ENCODE results near the gene ULBP2.
A peak's percentile ranks its signal among the peaks of the same experiment; 100 is the strongest.
"Not testable (repeated sequence)": the region's sequence is repeated elsewhere in the genome, so short reads cannot be mapped to it uniquely, and the experiment has no call there.

Gene ULBP2

DNA sequence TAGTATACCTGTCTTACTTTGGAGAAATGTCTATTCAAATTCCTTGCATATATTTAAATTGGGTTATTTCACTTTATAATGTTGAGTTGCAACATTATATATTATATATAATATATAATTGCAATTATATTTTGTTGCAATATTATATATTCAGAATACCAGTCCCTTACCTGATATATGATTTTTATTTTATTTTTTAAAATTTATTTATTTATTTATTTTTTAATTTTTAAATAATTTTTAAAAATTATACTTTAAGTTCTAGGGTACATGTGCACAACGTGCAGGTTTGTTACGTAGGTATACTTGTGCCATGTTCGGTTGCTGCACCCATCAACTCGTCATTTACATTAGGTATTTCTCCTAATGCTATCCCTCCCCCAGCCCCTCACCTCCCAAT lies 14.8 kb upstream of the ULBP2 start:
- not testable (repeated sequence) for DNase-seq (ENCODE audit: low read depth)

DNA sequence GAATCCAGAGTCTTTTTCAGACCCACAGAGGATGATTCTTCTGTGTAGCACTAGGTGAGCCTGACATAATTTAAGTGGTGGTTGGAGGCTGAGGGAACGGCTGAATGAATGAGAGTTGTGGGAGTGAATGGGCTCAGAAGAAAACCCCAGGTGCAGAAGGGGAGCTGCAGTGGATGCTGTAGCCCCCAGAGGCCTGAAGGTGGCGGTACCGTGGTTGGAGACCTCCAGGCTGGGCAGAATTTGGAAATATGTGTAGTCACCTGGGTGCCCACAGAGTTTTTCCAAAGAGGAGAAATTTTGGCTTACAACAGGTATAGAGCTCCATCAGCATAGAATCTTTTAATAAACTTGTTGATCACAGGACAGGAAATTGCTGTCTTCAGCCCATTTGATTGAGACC lies 12.4 kb upstream of the ULBP2 start:
- DNase-seq (ENCODE audit: low read depth), result no peak

DNA sequence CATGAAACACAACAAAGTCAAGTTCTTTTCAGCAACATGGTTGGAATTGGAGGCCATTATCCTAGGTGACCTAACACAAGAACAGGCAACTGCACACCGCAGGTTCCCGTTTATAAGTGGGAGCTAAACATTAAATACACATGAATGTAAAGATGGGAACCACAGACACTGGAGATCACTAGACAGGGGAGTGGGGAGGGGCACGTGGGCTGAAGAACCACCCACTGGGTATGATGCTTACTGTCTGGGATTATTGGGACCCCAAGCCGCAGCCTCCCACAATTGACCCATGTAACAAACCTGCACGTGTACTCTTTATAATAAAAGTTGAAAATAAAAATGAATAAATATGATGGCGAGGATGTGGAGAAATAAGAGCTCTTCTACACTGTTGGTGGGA lies 10.3 kb upstream of the ULBP2 start:
- DNase-seq (ENCODE audit: low read depth), result no peak

DNA sequence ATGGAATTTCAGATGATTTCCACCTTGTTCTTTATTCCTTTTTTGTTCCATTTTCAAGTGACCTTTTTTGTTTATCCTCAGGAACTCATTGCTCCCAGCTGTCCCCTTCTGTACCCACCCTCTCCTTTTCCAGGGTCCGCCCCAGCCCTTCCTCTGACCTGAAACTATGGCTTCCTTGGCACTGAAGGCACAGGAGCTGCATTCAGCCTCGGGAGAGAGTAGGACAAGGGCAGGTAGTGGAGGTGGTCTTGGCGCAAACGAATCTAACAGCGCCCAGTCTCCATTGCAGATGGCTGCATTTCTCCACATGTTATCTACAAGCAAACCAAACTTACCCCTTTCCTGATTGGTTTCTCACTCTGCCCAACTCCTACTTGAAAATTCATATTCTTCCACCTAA lies 8.8 kb upstream of the ULBP2 start:
- DNase-seq (ENCODE audit: low read depth), result no peak

DNA sequence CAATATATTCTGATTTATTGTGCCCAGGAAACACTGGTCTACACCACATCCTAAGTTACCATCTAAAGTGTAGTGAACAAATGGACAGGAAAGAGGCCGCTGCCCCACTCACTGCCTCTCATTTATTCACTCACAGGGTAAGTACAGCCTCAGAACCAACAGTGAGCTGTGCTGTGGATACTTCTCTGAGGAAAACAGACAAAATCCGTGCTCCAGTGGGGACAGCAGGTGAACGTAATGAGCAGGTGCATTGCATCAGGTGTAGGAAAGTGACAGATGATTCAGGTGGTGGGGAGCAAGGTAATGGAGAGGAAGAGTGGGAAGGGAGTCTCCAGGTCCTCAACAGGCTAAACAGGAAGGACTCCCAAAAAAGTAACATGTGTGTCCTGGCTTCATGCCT lies 8.4 kb upstream of the ULBP2 start:
- DNase-seq (ENCODE audit: low read depth), result no peak

DNA sequence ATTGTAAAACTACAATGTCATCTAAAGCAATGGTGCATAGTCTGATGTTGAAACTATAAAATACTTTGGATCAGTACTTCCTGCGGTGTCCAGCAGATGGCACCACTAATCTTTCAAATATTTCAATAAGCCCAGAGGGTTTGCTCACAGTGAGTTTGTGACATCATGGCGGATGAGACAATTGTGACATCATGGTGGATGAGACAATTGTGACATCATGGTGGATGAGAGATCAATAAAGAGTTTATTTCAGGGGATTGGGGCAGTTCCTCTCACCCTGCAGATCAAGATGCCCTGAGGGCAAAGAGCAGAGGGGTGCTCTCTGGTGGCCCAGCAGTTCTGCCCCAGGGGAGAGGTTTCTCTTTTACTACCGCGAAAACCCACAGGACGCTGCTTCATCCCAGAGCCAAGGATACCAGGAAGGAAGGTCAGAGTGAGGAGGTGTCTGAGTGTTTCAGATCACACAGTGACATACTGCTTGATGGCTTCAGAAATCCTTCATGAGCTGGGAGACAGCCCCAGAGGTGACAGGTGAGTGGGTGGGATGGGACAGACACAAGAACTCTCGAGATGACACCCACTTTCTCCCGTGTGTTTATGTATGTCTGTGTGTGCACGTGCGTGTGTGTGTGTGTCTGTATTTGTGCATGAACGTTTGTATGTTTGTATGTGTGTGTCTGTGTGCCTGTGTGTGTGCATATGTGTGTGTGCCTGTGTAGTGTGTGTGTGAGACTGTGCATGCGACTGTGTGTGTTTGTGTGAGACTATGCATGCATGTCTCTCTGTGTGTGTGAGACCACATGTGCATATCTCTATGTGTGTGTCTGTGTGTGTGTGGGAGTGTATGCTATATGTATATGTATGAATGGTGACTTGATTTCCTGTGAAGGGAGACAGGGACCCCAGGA lies 7.3 kb upstream of the ULBP2 start:
- peak; percentile 64 for DNase-seq (ENCODE audit: low read depth)

- no peak for DNase-seq (ENCODE audit: low read depth)
Observed at GRCh38 chr6:149935246-149935645, 6.6 kb upstream of the ULBP2 start.

GRCh38 chr6:149935668-149936067 lies 6.1 kb upstream of the ULBP2 start:
- no peak for DNase-seq (ENCODE audit: low read depth)

DNA sequence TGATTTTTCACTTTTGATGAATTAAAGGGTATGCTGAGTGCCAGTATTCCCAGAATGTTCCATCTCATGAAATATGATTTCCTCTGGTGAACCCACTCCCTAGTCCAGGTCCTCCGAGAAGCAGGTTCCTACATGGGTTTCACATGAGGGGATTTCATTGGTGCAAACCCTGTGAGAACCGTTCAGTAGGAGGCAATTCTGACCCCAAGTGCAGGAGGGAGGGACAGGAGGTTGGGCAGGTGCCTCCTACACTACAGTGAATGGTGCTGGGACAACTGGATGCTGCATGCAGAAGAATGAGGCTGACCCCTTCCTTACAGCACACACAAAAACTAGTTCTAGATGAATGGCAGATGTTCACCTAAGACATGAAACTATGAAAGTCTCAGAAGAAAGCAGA lies 5.1 kb upstream of the ULBP2 start:
- no peak for DNase-seq (ENCODE audit: low read depth)

GRCh38 chr6:149938013-149938570 lies 3.7 kb upstream of the ULBP2 start:
- DNase-seq (ENCODE audit: low read depth), result not testable (repeated sequence)

DNA sequence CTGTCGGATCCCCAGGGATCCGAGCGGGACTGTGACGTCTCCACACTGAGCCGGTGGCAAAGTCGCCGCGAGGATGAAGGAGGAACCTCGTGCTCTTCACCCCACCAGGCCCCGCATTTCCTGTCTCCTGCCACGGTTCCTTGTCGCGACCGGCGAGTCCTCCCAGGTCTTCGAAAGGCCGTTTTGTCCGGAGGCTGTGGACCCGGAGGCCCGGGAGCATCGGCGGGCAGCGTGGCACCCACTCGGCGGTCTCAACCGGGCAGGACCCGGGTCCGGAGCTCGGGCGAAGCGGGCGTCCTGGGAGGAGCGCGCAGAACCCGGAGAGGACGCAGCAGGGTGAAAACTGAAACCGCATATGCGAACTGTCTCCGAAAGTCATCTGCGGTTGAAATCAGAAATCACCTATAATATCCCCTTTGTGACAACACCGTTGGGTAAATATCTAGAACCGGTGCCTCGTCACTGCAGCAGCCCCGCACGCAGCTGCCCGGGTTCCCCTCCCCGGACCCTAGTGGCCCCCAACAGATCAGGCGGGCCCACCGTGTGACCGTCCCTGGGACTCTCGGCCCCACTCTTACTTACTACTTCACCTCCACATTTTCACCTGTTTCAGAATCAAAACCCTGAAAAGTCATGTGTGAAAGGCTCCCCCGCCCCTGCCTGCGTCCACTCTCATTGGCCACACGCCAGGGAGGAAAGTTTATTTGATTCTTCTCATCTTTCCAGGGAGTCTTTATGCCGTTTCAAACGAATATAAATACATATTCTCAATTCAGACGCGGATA lies 3.1 kb upstream of the ULBP2 start:
- DNase-seq (ENCODE audit: low read depth), result no peak

- no peak for DNase-seq (ENCODE audit: low read depth)
Observed at GRCh38 chr6:149939356-149939648, 2.5 kb upstream of the ULBP2 start.

GRCh38 chr6:149939909-149940671 lies 1.7 kb upstream of the ULBP2 start:
- DNase-seq (ENCODE audit: low read depth), result no peak

GRCh38 chr6:149940672-149940982 lies 1.2 kb upstream of the ULBP2 start:
- DNase-seq (ENCODE audit: low read depth), result no peak

DNA sequence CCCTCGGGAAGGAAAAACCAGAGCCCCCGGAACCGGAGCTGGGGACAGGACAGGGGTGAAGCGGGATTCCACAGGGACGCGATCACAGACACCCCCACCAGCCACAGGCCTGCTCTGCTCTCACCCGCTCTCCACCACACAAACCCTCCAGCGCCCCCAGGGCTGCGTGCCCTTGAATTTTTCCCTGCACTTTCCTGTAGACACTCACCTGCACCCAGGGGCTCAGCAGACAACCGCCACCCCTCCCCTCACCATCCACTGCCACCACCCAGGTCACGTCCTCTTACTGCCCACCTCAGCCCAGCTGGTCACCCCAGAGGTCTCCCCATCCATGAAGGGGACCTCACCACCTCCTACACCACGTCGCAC lies 631 bp downstream of the ULBP2 start:
- no peak for DNase-seq (ENCODE audit: low read depth)

- DNase-seq (ENCODE audit: low read depth), result not testable (repeated sequence)
Observed at GRCh38 chr6:149943321-149943720, 1.5 kb downstream of the ULBP2 start.

DNA sequence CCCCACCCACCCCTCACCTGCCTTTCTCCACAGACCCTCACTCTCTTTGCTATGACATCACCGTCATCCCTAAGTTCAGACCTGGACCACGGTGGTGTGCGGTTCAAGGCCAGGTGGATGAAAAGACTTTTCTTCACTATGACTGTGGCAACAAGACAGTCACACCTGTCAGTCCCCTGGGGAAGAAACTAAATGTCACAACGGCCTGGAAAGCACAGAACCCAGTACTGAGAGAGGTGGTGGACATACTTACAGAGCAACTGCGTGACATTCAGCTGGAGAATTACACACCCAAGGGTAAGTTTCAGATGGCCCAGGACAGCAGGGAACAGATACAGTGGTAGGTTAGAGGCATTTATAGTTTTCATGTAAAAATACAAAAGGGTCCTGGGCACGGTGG lies 3.5 kb downstream of the ULBP2 start:
- DNase-seq (ENCODE audit: low read depth), result not testable (repeated sequence)

DNA sequence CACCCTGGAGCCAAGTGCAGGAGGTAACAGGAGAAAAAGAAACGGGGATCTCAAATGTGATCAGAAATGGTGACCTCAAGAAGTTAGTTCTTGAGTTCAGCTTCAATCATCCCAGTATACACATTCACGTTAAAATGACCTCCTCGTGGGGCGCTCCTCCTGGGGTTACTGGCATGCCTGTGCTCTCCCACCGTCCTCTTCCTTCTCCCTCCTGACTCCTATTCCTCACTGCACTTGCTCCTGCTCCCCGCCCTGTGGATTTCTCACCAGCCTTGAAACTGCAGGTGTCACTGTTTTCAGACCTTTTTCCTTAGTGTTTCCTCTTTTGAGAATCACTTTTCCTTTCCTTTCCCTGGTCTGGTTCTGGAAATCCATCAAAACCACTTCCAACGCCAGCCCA lies 4.8 kb downstream of the ULBP2 start:
- DNase-seq (ENCODE audit: low read depth), result not testable (repeated sequence)

GRCh38 chr6:149947533-149947932 lies 5.7 kb downstream of the ULBP2 start:
- DNase-seq (ENCODE audit: low read depth), result not testable (repeated sequence)

DNA sequence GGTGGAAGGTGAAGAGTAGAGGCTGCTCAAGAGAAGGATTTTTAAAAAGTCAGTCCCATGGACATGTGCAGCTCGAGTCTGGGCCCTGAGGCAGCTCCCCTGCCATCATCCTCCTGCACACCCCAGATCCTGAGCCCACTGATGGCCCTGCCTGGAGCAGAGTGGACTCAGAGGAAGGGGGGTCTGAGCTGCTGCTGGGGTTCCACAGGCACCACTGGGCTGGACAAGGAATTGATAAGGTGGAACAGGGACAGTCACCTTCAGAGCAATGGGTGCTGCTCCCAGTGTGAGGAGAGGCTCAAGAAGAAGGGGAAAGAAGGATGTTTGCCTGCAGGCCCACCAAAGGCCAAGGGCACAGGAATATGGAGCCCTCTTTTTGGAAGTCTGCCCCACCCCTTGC lies 6.2 kb downstream of the ULBP2 start:
- no peak for DNase-seq (ENCODE audit: low read depth)

DNA sequence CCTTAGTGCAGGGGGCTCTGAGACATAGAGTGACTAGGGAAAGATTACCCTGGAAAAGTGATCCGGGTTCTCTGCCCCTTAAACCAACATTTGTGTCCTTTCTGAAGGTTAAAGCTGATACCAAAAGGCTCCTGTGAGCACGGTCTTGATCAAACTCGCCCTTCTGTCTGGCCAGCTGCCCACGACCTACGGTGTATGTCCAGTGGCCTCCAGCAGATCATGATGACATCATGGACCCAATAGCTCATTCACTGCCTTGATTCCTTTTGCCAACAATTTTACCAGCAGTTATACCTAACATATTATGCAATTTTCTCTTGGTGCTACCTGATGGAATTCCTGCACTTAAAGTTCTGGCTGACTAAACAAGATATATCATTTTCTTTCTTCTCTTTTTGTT lies 6.8 kb downstream of the ULBP2 start:
- DNase-seq (ENCODE audit: low read depth), result no peak

DNA sequence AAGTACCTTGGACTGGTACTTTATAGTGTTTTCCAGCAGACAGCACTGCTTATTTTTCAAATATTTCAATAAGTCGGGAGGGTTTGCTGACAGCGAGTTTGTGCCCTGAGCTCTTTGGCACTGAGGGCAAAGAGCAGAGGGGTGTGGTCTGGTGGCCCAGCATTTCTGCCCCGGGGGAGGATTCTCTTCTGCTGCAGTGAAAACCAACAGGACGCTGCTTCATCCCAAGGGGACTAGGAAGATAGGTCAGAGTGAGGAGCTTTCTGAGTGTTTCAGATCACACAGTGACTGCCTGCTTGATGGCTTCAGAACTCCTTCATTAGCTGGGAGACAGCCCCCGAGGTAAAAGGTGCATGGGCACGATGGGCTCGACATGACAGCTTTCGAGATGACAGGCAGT lies 8.6 kb downstream of the ULBP2 start:
- DNase-seq (ENCODE audit: low read depth), result no peak

DNA sequence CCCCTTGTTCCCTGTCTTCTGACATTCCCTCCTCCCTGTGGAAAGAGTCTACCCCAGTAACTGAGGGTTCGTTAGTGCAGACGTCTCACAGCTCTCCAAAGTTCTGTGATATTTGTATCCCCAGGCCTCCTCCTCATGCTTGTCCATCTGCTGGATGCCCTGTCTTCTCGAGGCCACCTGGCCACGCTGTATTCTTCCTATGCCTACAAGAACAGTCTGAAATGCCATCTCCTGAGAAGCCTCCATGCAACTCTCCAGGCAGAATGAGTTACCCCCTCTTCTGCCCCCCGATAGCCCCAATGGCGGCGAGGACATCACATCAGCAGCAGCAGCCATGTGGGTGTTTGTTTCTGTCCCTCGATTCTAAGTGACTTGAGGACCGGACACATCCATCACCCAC lies 9.3 kb downstream of the ULBP2 start:
- no peak for DNase-seq (ENCODE audit: low read depth)

Data from activated T-cell treated with anti-CD3 and anti-CD28 coated beads for 1 hour (primary cell).